ENCODE results near the gene FOLR1. TPM values are rescaled to one million over a fixed set of nuclear protein-coding genes. Genes with fewer than 3 reads are reported as not detected.

FOLR1 gene
- total RNA-seq, 2 experiments from 2014 or later = not detected

- Mint-ChIP-seq H3K4me3 (no peak overlapping the region), H3K9me3 (ENCODE audit: low read depth) (no peaks in the 10 kb centered on the region), H3K27ac (no peak overlapping the region), H3K27me3 (peaks cover 43% of the 10 kb centered on the region), H3K36me3 (no peaks in the 10 kb centered on the region), H3K4me1 (peaks cover 12% of the 10 kb centered on the region)
- DNase-seq (no peak), ATAC-seq (no peak)
- CTCF ChIA-PET = interaction anchor here (1.4 kb wide), 1 partner anchor 186 kb away, joined by 5 read pairs; no protein-coding TSS in a partner anchor
Observed at GRCh38 chr11:72244361-72245262, 52.7 kb downstream of the FOLR1 start.

- H3K9me3 Mint-ChIP-seq (ENCODE audit: low read depth) = no peaks in the 10 kb centered on the region
- H3K4me1 Mint-ChIP-seq = peaks cover 10% of the 10 kb centered on the region
- H3K27ac Mint-ChIP-seq = no peak overlapping the region
- H3K27me3 Mint-ChIP-seq = peaks cover 42% of the 10 kb centered on the region
- no peak overlapping the region for H3K4me3 Mint-ChIP-seq
- ATAC-seq (no peak), DNase-seq (no peak)
- no peaks in the 10 kb centered on the region for H3K36me3 Mint-ChIP-seq
- CTCF ChIA-PET = interaction anchor here (0.7 to 1.4 kb wide), 4 partner anchors 13 to 274 kb away, joined by 3 to 5 read pairs (median 4); no protein-coding TSS in a partner anchor
Observed at GRCh38 chr11:72245263-72245816, 53.4 kb downstream of the FOLR1 start.

Other genes with a start within 250 kb of the FOLR1 start
- gene IL18BP, start 193.2 kb upstream of the FOLR1 start, total RNA-seq = 10 to 100 TPM in 1 of 2 experiments, 1 to 10 TPM in 1; 7.0 to 11.2 TPM
- gene NUMA1, start 111.6 kb upstream of the FOLR1 start, total RNA-seq = 100 to 1,000 TPM; 156 to 221 TPM
- 1 to 10 TPM; 4.0 to 9.2 TPM for gene LRRC51, start 111.3 kb upstream of the FOLR1 start, total RNA-seq
- 10 to 100 TPM; 63.4 to 66.5 TPM for gene LAMTOR1, start 88.8 kb upstream of the FOLR1 start, total RNA-seq
- under 1 TPM in 1 of 2 experiments, not detected in 1; 0.23 TPM for gene TOMT, start 86.2 kb upstream of the FOLR1 start, total RNA-seq
- 10 to 100 TPM; 53.8 to 63.6 TPM for gene ANAPC15, start 79.4 kb upstream of the FOLR1 start, total RNA-seq
- not detected for gene FOLR3, start 56.4 kb upstream of the FOLR1 start, total RNA-seq
- gene FOLR2, start 24.7 kb downstream of the FOLR1 start, total RNA-seq = not detected
- 100 to 1,000 TPM; 152 to 157 TPM for gene INPPL1, start 32.6 kb downstream of the FOLR1 start, total RNA-seq
- not detected for gene PHOX2A, start 52.0 kb downstream of the FOLR1 start, total RNA-seq
- 10 to 100 TPM; 27.8 to 38.1 TPM for gene CLPB, start 242.4 kb downstream of the FOLR1 start, total RNA-seq

All from activated CD8-positive, alpha-beta memory T cell treated with anti-CD3 and anti-CD28 coated beads, Interleukin-2, amount 10 ng/mL, durations not matched to agents 7 days and 5 days (primary cell).